Pancreas (tissue), 10 donors: ENCODE data around the gene DLG1. TPM values are rescaled to one million over a fixed set of nuclear protein-coding genes. Genes with fewer than 3 reads are reported as not detected.

Source experiments
- ATAC-seq, 4 donors: fragments of 200-7000 bp; cut with Tn5 transposase; one replicate each; pipeline versions ENCODE4 v1.8.0 to v1.9.1; 2020; ENCODE audit warnings: mild to moderate bottlenecking in 4 of 4, moderate library complexity in 4 of 4
- DNase-seq, 6 donors: peaks; one replicate each; pipeline ENCODE4 v3.0.0-alpha.2; 2020
- FAIRE-seq: peaks from 2 replicates; lab custom pipeline; 2012; peaks lifted over from hg19 to GRCh38; lab: Jason Lieb, UNC
- H3K27ac ChIP-seq, 4 donors: fragments of 200-600 bp; sonication (generic); 1 replicate in 3 of 4; 2 replicates in 1 of 4; pipeline versions ENCODE4 v1.5.0 to v1.8.0; 2020
- H3K27me3 ChIP-seq, 4 donors: fragments of 200-600 bp; one replicate each; pipeline ENCODE4 v1.8.0; 2021
- H3K36me3 ChIP-seq, 3 donors: fragments of 200-600 bp; sonication (generic) in 1 of 3; one replicate each; pipeline versions ENCODE4 v1.5.0 to v1.8.0; 2020 to 2021
- H3K4me1 ChIP-seq, 3 donors: fragments of 200-600 bp; one replicate each; pipeline ENCODE4 v1.8.0; 2021
- H3K4me3 ChIP-seq, 4 donors: fragments of 200-600 bp; sonication (generic) in 2 of 4; one replicate each; pipeline versions ENCODE4 v1.5.0 to v1.8.0; 2020 to 2021
- H3K9me3 ChIP-seq, 4 donors: fragments of 200-600 bp; one replicate each; pipeline ENCODE4 v1.8.0; 2021
- WGBS, 2 donors: extraction: QIAGEN DNeasy Blood & Tissue Kit; methylation state at CpG; one replicate each; pipeline ENCODE4 v1.1.7; 2013; 5-methylcytosine and 5-hydroxymethylcytosine counted together
- intact Hi-C, 3 donors: fragments of 100-400 bp; cut with DNase I; formaldehyde crosslinking; loops; one replicate each; pipeline versions ENCODE4 v1.11.1 to v1.14.2; 2022
- polyA plus RNA-seq, 2 donors: library from polyadenylated mRNA; stranded (reverse); fragments of 200-250 nt; gene quantifications; one replicate each; pipeline ENCODE4 v1.2.3, GENCODE V29; 2013
- total RNA-seq, 6 donors: library from RNA; stranded (reverse); fragmentation: NEBNext Ultra II Directional in 4 of 6; extraction: Animal tissue kit (Norgen Biotek cat#: 25700) in 4 of 6; gene quantifications; one replicate each; pipeline versions ENCODE4 v1.2.1 to v1.2.4, GENCODE V29; 2021 to 2023
- TF ChIP-seq, protein P1 (sequence below), 4 donors: fragments of 200-600 bp; sonication (generic) in 3 of 4; IDR thresholded peaks; one replicate each; pipeline versions ENCODE4 v1.5.0 to v1.8.0; 2021; ENCODE audit warnings: antibody characterized with exemption in 4 of 4
- donor health status: healthy with polysubstance abuse.
- donor health status: DM: no; HTN: no; CAD: no; lungs with moderate emphysema.
- donor health status: DM: no; HTN: no; CAD: no.
- donor health status: control.
- donor health status: control.
- donor health status: Bipolar disorder and iron deficiency.
- donor health status: DM: yes; HTN: yes; CAD: no.
- donor health status: DM: no; HTN: no; CAD: no.
- donor health status: DM: no; HTN: no; CAD: no.
- donor health status: DM: yes; HTN: yes; CAD: no.

DLG1 gene
- total and polyA plus RNA-seq, 8 donors, result 15.9 to 47.9 (median 28.6) TPM

DNA sequence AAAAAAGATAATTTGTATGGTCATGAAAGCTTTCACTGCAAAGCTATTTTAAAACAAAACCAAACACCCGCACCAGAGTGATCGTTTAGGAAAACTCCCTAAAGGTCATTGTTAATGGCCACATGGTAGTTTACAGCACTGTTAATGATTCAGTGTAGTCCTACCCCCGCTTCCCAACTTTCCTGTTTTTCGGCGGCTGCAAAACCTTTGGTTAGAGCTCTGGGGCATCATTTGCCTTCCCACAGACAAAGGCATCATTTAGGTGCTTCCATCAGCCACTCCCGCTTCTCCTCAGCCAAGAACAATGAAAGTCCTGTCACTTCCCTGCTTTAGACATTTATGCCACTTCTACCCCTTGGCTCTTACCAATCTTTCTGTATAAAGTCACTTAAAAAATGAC is 279.4 kb downstream of the DLG1 start:
- intact Hi-C loops, result no loop called here
- Histone ChIP-seq H3K36me3 (no peaks in the 10 kb centered on the region), H3K27ac (peak overlapping the region in 1 of 4 donors; percentile 12), H3K4me3 (no peak overlapping the region), H3K4me1 (peaks cover 0 to 6% (median 0%) of the 10 kb centered on the region in 3 donors), H3K9me3 (no peaks in the 10 kb centered on the region), H3K27me3 (no peaks in the 10 kb centered on the region)
- WGBS, 2 donors, result 37 to 39% methylated on average over 6 of the region's 6 CpGs
- FAIRE-seq (no peak), ATAC-seq (peak in 3 of 4 donors; percentile 10 to 52 (median 47)), DNase-seq (no peak)
- TF ChIP-seq, protein P1, sequence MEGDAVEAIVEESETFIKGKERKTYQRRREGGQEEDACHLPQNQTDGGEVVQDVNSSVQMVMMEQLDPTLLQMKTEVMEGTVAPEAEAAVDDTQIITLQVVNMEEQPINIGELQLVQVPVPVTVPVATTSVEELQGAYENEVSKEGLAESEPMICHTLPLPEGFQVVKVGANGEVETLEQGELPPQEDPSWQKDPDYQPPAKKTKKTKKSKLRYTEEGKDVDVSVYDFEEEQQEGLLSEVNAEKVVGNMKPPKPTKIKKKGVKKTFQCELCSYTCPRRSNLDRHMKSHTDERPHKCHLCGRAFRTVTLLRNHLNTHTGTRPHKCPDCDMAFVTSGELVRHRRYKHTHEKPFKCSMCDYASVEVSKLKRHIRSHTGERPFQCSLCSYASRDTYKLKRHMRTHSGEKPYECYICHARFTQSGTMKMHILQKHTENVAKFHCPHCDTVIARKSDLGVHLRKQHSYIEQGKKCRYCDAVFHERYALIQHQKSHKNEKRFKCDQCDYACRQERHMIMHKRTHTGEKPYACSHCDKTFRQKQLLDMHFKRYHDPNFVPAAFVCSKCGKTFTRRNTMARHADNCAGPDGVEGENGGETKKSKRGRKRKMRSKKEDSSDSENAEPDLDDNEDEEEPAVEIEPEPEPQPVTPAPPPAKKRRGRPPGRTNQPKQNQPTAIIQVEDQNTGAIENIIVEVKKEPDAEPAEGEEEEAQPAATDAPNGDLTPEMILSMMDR (IDR thresholded peaks at IDR 0.05), result no peak

DNA sequence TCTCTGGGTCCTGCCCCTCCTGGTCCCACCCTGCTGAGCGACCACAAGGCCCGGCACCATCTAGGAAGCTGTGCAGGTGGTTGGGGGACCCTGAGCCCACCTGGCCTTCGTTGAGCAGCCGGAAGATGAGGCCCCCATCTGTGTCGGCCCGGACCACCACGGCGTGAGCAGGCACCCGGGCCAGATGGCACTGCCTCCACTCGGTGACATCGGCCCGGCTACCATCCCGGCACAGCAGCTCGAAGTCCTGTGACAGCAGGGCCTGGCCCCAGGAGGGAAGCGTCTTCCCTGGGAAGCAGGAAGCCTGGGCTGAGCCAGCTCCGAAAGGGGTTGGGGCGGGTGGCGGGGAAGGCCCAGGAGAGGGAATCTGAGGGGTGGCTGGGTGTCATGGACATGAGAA is 281.4 kb downstream of the DLG1 start:
- TF ChIP-seq, protein P1 (IDR thresholded peaks at IDR 0.05), result no peak
- Histone ChIP-seq H3K27me3 (no peaks in the 10 kb centered on the region), H3K4me1 (no peaks in the 10 kb centered on the region), H3K9me3 (no peaks in the 10 kb centered on the region), H3K27ac (no peak overlapping the region), H3K4me3 (no peak overlapping the region), H3K36me3 (no peaks in the 10 kb centered on the region)
- DNase-seq (peak in 1 of 6 donors; percentile 68), ATAC-seq (no peak), FAIRE-seq (no peak)
- 88 to 92% methylated on average over 18 of the region's 18 CpGs for WGBS, 2 donors
- intact Hi-C loops, result no loop called here

DNA sequence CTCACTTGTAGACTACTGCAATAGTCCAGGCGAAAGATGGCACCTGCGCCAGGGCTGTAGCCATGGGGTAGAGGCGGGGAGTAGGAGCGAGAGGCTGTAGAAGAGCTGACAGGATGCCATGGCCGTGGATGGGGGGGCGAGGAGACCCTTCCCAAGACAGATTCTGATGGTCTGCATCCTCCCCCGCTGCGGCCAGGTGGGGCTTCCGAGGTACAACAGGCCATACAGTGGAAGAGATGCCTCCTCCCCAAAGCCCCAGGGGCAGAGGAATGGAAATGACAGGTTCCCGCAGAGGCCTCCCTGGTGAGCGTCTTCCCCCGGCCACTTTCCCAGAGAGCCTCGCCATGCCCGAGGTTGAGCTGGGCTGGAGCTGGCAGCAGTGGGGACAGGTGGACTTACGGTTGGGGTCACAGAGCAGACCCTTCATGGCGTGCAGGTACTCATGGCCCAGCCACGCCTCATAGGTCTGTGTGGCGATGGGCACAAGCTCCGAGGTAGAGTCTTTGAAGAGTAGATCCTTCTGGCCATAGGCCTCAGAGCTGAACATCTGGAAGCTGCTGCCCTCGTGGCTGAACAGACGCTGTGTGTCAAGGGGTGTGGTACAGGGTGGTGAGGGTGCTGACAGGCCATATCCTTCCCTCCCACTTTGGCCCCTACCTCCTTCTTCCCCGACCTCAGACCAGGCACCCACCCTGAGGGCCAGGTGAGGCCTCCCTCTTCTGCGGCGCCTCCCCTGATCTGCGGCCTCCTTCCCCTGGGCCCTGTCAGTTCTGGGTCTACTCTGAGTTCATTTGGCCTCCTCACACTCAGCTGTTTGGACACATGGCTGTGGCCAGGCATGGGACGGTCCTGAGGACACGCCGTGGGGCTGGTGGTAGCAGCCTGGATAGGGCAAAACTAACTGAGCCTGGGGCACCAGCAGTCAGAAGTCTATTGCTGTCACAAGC is 282.3 kb downstream of the DLG1 start:
- intact Hi-C loops, result no loop called here
- 90 to 94% methylated on average over 28 of the region's 28 CpGs for WGBS, 2 donors
- TF ChIP-seq, protein P1 (IDR thresholded peaks at IDR 0.05), result no peak
- FAIRE-seq, result no peak
- DNase-seq, result peak in 1 of 6 donors; percentile 42
- H3K27ac ChIP-seq, result no peak overlapping the region
- ATAC-seq, result no peak
- no peaks in the 10 kb centered on the region for H3K27me3 ChIP-seq
- H3K4me1 ChIP-seq, result no peaks in the 10 kb centered on the region
- no peaks in the 10 kb centered on the region for H3K9me3 ChIP-seq
- H3K4me3 ChIP-seq, result no peak overlapping the region
- no peaks in the 10 kb centered on the region for H3K36me3 ChIP-seq

DNA sequence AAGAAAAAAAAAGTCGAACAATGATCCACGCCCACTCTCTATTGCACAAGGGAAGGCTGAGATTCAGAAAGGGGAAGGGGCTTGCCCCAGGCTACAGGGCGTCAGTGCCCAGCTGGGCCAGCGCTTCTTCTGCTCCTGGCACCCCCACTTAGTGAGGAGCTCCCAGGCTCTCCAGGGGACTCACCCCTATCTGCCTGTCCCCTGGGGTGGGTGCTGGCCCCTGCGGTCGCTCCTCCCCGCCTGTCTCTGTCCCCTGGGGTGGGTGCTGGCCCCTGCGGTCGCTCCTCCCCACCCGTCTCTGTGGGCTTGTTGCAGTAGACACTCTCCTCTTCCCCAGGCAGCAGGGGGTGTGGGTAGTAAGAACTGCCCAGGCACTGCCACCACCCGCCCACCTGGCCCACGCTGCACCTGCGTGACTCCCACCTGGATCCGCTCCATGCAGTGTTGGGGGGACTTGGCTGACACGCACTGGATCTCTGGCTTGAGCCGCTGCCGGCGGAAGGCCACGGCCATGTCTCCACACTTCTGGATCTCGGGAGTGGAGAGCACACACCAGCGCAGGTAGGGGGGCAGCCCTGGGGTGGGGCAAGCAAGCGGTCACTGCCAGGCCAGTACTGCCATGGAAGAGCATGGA is 283.4 kb downstream of the DLG1 start:
- Histone ChIP-seq H3K9me3 (no peaks in the 10 kb centered on the region), H3K4me1 (no peaks in the 10 kb centered on the region), H3K27ac (no peak overlapping the region), H3K36me3 (no peaks in the 10 kb centered on the region), H3K4me3 (no peak overlapping the region), H3K27me3 (no peaks in the 10 kb centered on the region)
- WGBS, 2 donors, result 87 to 94% methylated on average over 22 of the region's 22 CpGs
- ATAC-seq (no peak), DNase-seq (peak in 1 of 6 donors; percentile 37), FAIRE-seq (no peak)
- intact Hi-C loops, result no loop called here
- TF ChIP-seq, protein P1 (IDR thresholded peaks at IDR 0.05), result no peak
